GM04504 (cell line): ENCODE results near the gene HEPN1.

Experiments
- DNase-seq: peaks from one replicate; pipeline ENCODE4 v3.0.0-alpha.2; 2012; ENCODE audit warnings: low read depth

HEPN1 gene

DNA sequence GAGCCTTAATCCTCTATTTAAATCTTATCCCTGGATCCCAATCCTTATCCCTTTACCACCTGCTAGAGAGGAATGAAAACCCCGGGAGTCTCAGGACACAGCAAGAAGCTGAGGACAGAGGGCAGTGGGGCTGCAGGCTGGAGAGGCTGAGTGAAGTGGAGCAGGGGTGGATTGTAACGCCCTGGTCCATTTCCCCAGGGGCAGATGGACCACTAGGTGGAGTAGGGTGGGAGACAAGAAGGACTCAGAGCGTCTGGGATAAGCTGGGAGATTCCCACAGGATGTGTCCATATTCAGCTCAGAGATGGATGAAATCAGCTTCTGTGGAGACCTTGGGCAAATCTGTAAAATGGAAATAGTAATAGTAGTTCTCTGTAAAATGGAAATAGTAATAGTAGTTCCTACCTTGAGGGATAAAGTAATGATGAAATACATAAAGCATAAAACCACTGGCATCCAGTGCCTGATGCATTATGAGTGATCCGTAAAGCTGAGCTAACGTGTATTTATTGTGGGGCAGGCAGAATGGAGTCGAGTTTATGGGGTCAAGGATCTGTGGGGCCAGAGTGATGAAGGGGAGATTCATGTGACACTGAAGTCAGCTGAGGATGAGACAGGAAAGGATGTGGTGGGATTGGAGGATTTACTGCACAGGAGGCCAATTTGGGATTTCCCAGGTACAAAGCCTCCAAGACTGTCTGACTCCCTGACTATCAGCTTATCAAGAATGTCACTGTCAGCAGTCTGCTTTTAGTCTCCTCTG lies 19.5 kb upstream of the HEPN1 start:
- no peak for DNase-seq

DNA sequence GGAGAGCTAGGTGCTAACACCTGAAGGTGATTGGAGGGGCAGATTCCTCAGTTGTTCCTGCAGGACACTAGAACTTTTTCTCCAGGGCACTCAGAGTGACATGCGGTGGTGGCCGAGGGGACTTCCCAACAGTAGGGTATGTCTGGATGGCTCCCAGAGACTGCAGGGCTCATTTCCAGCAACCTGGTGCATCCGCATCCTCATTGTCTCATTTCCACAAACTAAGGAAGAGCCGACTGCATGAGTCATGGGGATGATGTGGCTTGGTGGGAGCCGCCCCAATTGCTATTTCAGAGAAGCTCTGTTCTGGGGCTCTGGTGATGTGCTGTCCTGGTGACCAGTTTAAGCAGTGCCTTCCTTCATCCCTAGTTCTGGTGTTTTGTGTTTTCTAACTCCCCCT lies 18.6 kb upstream of the HEPN1 start:
- DNase-seq = peak; percentile 81

DNA sequence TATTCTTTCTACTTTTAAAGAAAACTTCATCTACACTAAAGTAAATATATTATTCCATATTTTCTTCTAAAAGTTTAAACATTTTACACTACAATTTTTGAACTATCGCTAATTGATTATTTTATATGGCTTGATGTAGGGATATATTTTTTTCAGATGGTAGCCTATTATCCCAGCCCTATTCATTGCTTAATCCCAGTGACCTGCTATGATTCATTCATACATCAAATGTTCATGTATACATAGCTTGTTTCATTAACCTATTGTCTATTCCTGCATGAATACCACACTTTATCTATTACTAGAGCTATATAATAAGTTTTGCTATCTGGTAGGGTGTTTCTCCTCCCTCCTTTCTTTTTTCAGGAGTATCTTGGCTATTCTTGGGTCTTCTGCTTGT lies 16.4 kb upstream of the HEPN1 start:
- DNase-seq = no peak

DNA sequence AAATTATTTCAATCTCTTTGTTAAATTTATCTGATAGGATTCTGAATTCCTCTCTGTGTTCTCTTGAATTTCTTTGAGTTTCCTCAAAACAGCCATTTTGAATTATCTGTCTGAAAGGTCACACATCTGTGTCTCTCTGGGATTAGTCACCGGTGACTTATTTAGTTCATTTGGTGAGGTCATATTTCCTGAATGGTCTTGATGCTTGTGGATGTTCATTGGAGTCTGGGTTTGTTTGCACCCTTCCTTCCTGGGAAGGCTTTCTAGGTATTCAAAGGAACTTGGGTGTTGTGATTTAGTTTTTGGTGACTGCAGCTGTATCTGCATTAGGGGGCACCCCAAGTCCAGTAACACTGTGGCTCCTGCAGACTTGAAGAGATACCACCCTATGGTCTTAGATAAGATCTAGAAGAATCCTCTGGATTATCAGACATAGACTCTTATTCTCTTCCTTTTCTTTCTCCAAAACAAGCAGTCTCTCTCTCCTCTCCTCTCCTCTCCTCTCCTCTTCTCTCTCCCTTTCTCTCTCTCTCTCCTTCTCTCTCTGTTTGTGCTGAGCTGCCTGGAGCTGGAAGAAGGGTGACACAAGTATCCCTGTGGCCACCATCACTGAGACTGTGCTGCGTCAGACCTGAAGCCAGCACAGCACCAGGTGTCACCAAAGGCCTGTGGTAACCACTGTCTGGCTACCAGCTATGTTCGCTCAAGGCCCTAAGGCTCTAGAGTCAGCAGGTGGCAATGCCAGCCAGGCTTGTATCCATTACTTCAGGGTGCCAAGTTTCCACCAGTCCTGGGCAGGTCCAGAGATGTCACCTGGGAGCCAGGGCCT lies 3.3 kb upstream of the HEPN1 start:
- DNase-seq = no peak

DNA sequence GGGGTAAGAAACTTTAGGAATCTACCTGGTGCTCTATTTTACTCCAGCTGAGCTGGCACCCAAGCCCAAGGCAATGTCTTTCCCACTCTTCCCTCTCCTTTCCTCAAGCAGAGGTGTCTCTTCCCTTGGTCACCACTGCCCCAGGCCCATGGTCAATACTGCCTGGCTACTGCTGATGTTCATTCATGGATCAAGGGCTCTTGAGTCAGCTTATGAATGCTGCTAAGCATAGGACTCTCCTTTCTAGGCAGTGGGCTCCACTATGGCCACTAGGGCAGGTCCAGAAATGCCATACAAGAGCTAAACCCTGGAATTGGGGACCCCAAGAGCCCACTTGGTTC lies 2.7 kb upstream of the HEPN1 start:
- no peak for DNase-seq

DNA sequence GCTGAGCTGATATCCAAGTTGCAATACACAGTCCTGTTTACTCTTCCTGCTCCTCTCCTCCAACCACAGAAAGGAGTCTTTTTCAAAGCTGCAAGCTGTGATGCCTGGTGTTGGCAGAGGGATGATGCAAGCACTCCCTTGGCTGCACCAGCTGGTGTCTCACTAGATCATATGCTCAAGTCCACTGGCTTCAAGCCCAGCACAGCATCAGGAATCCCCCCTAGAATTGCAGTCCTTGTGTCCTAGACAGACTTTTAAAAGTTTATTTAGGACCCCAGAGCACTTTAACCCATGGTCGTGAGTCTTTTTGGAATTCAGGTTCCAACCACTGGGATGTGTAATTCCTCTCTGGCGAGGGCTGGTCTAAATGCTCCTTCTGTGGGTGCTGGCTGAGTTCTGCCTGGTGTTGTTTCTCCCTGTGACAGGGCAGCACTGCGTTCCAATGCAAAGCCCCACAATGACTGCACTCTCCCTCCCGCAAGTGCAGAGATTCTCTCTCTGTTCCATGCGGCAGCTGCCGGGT lies 1.9 kb upstream of the HEPN1 start:
- no peak for DNase-seq

DNA sequence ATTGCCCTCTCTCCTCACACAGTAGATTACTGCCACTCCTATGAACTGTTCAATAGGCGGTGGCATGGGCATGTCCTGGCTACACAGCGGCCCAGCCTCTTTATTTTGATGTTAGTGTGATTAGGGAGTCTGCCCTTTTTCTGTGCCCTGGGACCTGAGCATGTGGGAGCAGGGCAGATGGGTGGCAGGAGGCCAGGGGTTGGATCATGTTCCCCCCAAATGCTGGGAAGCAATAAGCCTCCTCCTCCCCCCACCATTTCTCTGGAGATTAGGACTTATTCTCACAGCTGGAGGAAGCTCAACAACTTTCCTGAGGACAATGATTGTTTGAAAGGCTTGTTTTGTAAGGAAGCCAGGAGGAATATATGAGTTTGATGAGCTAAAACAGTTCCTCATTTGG lies 848 bp downstream of the HEPN1 start:
- DNase-seq = no peak

DNA sequence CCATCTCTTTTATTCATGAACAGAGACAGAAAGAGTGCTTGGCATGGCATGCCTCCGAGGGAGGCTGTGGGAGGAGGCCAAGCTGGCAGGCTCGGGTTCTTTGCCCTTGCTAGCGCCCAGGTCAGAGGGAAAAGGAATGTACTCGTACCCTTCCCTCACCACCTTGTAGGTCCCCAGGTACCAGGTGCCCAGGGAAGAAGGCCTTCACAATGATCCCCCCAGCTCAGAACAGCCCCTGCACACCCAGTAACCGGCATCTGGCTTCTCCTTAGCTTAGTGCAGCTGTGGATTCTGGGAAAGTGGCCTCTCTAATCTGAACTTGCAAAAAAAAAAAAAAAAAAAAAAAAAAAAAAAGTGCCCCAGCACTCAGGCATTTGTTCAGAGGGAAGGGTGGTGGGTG lies 1.3 kb downstream of the HEPN1 start:
- no peak for DNase-seq

DNA sequence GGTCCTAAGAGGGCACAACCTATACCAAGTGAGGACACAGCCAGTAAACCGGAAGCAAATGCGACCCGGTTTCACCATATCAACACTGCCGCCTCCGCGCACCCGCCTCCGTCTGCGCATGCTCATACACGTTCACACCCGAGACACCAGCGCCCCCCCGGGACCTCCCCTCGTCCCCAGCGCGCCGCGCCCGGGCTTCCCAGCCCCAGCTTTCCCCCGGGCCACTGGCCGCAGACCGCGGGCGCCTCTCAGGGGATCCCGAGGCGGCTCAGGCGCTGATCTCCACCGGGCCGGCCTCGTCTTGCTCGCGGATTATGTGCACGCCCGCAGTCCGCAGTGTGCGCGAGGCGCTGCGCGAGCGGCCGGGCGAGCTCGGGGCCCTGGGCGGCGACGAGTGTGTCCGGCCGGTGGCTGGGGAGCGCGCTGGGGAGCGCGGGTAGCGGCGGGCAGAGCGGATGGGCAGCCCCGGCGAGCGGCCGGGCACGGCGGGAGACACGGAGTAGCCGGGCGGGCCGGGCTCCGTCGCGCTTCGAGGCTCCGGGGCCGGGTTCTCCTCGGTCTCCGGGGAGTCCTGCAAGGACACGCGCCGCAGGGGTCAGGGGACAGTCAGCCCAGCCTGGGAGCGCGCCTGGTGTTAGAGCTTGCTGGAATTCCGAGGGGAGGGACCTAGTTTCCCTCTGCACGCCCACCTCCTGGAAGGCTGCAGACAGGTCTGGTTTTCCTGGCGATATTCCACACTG lies 2.0 kb downstream of the HEPN1 start:
- DNase-seq = no peak

DNA sequence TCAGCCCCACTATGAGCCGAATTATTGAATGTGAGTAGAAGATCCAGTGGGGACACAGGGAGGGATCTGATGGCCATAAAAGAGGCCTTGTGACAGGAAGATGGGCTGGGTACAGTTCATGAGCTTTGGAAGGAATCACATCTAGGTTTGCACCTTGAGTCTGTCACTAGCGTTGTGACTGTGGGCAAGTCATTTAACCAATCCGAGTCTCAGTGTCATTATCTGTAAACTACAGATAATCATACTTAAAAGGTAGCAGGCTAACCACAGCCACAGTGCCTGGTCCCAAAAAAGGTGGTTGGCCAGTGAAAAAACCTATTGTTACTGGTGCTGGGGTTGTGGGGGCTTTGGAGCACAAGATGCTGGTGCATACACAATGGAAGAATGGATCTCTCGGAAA lies 3.8 kb downstream of the HEPN1 start:
- no peak for DNase-seq

DNA sequence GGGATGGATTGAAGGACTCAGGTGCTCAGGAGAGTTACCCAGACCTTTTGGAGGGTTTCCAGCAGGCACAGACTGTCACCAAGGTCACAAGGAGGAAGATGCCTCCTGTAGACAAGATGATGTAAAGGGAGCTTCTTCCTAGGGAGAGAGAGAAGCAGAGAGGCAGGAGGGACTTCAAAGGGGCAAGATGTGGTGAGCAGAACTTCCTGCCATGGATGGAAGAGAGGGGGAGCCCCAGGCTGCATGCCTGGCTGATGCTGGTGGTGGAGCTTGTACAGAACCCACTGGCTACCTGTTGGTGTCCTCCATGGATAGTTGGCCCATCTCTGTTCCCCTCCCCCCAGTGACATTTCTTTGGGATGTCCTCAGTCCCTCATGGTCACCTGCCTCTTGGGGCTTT lies 4.2 kb downstream of the HEPN1 start:
- no peak for DNase-seq

DNA sequence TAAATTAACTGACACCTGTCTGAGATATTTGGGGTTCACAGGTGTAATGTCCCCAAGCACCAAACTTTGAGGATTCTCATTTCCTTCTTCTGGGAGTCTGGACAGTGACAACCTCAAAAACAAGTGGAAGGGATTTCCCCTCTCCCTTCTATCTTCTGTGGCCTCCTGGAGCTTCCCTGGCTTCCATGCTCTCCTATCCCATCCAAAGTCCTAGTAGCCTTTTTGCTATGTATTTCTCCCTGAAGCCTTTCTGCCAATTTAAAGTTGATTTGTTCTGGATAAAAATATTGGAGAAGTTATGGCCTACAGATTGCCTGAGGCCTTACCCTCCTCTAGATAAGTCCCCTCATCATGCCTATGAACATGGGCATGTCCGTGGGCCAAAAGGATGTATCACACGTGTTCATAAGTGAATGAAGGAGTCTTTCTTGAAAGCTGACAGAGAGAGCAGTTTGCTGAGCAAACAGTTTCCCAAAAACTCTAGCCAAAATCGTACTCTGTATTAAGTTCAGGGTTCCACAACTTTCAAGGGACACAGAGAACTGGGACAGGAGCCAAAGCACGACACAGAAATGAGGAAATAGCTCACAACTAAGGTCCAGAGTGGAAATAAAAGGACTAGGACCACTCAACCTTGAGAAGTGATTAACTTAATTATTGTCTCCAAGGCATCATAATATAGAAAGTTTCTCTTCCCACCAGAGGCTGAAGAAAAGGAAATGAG lies 10.1 kb downstream of the HEPN1 start:
- no peak for DNase-seq

DNA sequence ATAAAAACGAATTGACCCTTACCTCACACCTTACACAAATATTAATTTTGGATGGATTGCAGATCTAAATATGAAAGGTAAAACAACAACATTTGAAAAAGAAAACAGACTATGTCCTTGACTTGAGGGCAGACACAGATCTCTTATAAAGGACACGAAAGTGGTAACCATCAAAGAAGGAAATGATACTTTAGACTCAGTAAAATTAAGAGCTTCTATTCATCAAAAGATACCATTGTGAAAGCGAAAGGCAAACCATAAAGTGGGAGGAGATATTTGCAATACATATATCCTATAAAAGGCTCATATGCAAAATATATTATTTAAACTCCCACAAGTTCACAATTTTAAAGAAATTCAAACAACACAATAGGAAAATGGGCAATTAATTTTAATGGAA lies 11.7 kb downstream of the HEPN1 start:
- no peak for DNase-seq

DNA sequence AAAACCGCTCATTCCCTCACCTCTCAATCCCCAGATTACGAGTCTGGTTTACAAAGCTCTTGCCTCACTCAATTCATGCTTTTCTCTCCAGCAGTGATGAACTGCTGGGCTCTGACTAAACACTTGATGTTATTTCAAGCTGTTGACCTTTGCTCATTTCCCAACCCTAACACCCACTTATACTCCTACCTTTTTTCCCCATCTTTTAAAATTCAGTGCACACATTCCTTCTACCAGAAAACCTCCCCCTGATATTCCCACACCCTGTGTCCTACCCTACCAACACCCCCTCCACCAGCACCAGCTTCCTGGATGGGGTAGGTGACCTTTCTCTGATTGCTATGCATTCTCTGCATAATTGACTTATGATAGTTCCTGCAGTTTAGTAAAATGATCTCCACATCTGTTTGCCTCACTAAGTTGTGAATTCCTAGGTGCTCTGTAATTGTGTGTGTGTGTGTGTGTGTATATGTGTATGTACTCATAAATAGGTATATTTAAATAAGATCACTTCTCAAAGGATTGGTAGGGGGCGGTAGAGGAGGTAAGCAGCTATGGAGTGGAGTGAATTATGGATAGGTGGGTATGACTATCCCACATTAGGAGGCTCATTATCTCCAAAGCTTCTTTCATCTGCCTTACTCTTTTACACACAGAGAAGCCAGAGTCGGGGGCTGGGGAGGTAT lies 16.0 kb downstream of the HEPN1 start:
- DNase-seq = peak; percentile 52

DNA sequence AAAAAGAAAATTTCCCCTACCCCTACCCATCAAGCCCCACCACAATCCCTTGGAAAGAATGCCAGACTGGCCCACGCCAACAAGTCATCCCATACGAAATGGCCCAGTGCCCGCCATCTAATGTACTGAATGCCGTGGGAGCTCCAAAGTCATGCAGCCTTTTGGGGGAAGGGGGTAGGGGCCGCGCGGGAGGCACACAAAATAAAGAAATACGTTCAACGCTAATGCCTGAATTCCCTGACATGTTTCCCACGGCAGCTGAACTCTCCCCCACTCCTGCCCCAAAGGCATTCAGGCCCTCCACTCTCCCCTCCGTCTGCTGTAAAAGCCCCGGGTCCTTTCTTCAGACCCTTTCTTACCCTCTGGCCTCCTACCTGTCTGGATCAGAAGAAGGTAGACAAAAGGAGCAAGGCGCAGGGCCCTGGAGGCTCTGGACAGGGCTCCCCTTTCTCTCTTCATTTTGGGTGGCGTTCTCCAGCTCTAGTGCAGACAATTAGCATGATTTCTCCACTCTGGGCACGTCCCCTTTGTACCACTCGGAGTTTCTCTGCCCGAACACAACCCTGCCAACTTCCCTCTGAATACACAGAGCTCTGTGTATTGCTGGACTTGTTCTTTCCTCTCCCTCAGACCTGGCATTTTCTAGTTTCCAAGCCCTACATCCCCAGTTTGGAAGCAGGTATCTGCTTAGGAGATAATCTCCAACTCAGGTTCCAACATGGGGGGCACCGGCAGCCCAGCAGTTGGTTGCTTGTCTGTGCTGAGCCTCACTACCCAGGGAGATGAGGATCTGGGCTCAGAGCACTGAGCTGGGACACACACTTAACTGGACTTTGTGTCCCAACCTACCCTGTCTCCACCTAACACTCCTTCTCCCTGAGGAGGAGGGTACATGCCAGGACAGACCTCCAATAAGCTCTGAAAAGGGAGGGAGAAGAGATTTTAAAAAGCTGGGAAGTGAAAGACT lies 16.8 kb downstream of the HEPN1 start, which contains the start of gene HEPACAM:
Gene HEPACAM (minus strand): TSS at position 500 of the 967 bp plus-strand sequence. CDS start 41 bp downstream, at position 459.
- no peak for DNase-seq

DNA sequence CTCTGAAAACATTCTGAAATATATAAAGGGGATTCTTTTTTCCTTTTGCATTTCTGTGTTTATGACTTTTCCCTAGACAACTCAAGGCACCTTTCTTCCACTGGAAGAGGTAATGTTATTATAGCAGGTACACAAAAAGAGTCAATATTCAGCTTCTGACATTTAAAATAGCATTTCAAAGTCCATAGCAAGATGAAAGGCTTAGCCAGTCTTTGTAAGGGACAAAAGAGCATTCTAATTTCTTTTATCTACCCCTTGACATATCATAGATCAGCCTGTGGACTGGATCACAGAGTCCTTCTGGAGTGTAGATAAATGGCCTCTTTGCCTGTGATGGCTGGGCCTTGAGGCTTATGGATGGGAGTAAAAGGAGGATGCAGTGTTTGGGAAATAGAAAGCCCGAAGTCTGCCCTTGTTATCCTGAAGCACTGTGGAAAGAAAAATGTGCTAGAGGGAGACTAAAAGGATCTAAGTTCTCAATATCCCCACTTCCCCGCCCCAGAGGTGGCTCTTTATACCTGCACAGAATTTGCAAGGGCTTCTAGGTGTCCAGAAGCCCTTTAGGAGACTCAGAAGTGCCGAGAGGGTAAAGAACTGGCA lies 18.4 kb downstream of the HEPN1 start:
- DNase-seq = no peak

DNA sequence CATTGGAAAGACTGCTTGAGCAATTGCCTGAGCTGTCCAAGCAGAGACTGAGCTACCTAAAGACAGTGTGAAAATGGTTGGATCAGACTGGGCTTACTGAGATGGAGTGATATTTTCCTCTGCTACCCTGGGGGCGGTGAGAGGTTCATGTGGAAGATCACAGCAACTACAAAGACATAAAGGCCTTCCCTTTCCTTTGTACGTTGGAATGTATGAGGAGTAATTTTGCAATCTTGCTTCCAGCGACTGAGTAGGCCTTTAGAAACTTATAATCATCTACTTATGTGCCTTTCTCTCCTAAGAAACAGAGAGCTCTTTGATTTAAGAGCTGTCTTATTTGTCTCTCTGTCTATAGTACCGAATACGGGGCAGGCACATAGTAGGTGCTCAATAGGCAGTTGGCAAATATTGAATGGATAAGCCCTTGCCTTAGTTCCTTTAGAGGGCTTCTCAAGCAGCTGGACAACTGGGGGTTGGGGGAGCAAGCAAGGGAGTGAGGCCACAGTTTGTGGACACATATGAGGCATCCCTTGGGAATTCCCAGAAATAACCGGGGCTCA lies 19.2 kb downstream of the HEPN1 start:
- no peak for DNase-seq

DNA sequence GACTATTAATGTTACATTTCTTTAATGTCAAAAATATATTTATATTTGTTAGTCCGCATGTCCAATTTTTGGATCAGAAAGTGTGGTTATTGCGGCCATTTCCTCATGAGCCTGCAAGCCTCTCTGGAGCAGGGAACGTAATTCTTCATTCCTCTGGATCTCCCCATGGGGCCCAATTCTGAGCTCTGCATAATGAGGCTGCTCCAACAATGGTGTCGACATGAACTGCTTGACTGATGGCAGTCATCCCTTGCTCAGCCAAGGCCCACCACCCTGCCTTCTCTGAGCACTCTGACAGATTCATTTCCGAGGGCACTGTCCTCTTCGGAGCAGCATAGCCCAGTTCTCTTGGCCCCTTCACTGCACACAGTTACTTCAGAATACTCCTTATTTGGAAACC lies 19.9 kb downstream of the HEPN1 start:
- no peak for DNase-seq

DNA sequence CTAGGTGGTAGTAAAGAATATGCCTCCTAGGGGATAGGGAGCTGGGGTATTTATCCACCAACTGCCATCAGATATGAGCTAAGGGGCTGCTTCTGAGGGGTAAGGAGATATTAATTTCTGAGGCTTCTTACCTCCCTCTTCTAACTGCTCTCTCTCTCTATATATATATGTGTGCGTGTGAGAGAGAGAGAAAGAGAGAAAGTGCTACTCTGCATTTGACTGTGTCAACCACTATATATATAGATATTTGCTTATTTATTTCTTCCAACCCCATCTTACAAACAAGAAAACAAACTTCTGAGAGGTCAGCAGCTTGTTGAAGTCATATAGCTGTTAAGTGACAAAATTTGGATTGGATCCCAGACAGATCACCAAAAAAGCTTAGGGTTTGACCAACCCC lies 22.7 kb downstream of the HEPN1 start:
- DNase-seq = no peak
